OCI-LY1 (cell line): ENCODE data around the gene GNG2.

Experiments
- H2AFZ ChIP-seq: fragments of 200-600 bp; sonication (generic), shearing (Covaris generic); 2 replicates; pipeline ENCODE4 v1.6.0; 2014; ENCODE audit warnings: antibody characterized with exemption, mild to moderate bottlenecking, low read length
- H3F3A ChIP-seq: fragments of 200-600 bp; sonication (generic), shearing (Covaris generic); 2 replicates; pipeline ENCODE4 v1.6.0; 2014; ENCODE audit warnings: mild to moderate bottlenecking, antibody characterized with exemption, low read length, moderate library complexity; ENCODE audit not compliant: insufficient read depth
- H3K27ac ChIP-seq: fragments of 200-600 bp; sonication (generic); 2 replicates; pipeline ENCODE4 v1.5.1; 2014; ENCODE audit warnings: low read length, mixed run types, mild to moderate bottlenecking, low read depth; ENCODE audit not compliant: poor library complexity, severe bottlenecking
- H3K27me3 ChIP-seq: fragments of 200-600 bp; sonication (generic); 2 replicates; pipeline ENCODE4 v1.6.0; 2014; ENCODE audit warnings: antibody characterized with exemption, mild to moderate bottlenecking, low read length, moderate library complexity; ENCODE audit not compliant: insufficient read depth
- H3K36me3 ChIP-seq: fragments of 200-600 bp; sonication (generic); 2 replicates; pipeline ENCODE4 v1.6.1; 2014; ENCODE audit warnings: mild to moderate bottlenecking, antibody characterized with exemption, low read length, moderate library complexity, mixed read lengths; ENCODE audit not compliant: insufficient read depth
- H3K4me1 ChIP-seq: fragments of 200-600 bp; sonication (generic); 2 replicates; pipeline ENCODE4 v1.5.1; 2014; ENCODE audit warnings: mild to moderate bottlenecking, low read length, moderate library complexity; ENCODE audit not compliant: insufficient read depth, severe bottlenecking
- H3K4me2 ChIP-seq: fragments of 200-600 bp; sonication (generic), shearing (Covaris generic); 2 replicates; pipeline ENCODE4 v1.6.1; 2014; ENCODE audit warnings: low read length
- H3K4me3 ChIP-seq: fragments of 200-600 bp; sonication (generic); 2 replicates; pipeline ENCODE4 v1.5.1; 2014; ENCODE audit warnings: low read length, low read depth, mild to moderate bottlenecking, mixed read lengths; ENCODE audit not compliant: poor library complexity, severe bottlenecking
- H3K79me2 ChIP-seq: fragments of 200-600 bp; shearing (Covaris generic); 2 replicates; pipeline ENCODE4 v1.6.1; 2016; ENCODE audit warnings: mixed run types, low read length, mixed read lengths; ENCODE audit not compliant: insufficient read depth
- H3K9ac ChIP-seq: fragments of 200-600 bp; sonication (generic), shearing (Covaris generic); 2 replicates; pipeline ENCODE4 v1.6.1; 2014; ENCODE audit warnings: mild to moderate bottlenecking, low read length, mixed read lengths
- H3K9me2 ChIP-seq: fragments of 200-600 bp; sonication (generic), shearing (Covaris generic); 2 replicates; pipeline ENCODE4 v1.6.1; 2014; ENCODE audit warnings: low read depth, mild to moderate bottlenecking, low read length, mixed read lengths
- H3K9me3 ChIP-seq: fragments of 200-600 bp; shearing (Covaris generic); 2 replicates; pipeline ENCODE4 v1.6.1; 2014; ENCODE audit warnings: low read length, mixed read lengths
- H4K20me1 ChIP-seq: fragments of 200-600 bp; sonication (generic), shearing (Covaris generic); 2 replicates; pipeline ENCODE4 v1.6.0; 2016; ENCODE audit warnings: mild to moderate bottlenecking, low read length; ENCODE audit not compliant: insufficient read depth
- CTCF ChIP-seq: fragments of 200-600 bp; sonication (generic), shearing (Covaris generic); IDR thresholded peaks from 2 replicates; pipeline ENCODE4 v1.5.1; 2017; ENCODE audit warnings: mild to moderate bottlenecking, antibody characterized with exemption, low read length, moderate library complexity, mixed read lengths
- EZH2 ChIP-seq: fragments of 200-600 bp; sonication (generic), shearing (Covaris generic); IDR thresholded peaks from 2 replicates; pipeline ENCODE4 v1.8.0; 2017; ENCODE audit warnings: borderline replicate concordance, mixed run types, mild to moderate bottlenecking, antibody characterized with exemption, low read length, moderate library complexity, mixed read lengths

The GNG2 gene

GRCh38 chr14:51979088-51979709, 118.8 kb downstream of the GNG2 start:
- Histone ChIP-seq H3K79me2 (no peaks in the 10 kb centered on the region), H3K4me3 (no peak overlapping the region), H3K4me1 (no peaks in the 10 kb centered on the region), H2AFZ (no peak overlapping the region), H3K27me3 (no peaks in the 10 kb centered on the region), H3K36me3 (no peaks in the 10 kb centered on the region), H3K9me3 (no peaks in the 10 kb centered on the region), H3F3A (no peaks in the 10 kb centered on the region), H3K9ac (no peak overlapping the region), H3K4me2 (no peak overlapping the region), H3K27ac (no peak overlapping the region), H4K20me1 (no peaks in the 10 kb centered on the region), H3K9me2 (no peaks in the 10 kb centered on the region)
- no peak for TF ChIP-seq EZH2
- peak; percentile 94 for TF ChIP-seq CTCF

- H3K36me3 ChIP-seq: no peaks in the 10 kb centered on the region
- TF ChIP-seq CTCF (no peak), EZH2 (no peak)
- H4K20me1 ChIP-seq: no peaks in the 10 kb centered on the region
- H3K9me2 ChIP-seq: no peaks in the 10 kb centered on the region
- H3K4me1 ChIP-seq: no peaks in the 10 kb centered on the region
- H3K27me3 ChIP-seq: no peaks in the 10 kb centered on the region
- H3K4me3 ChIP-seq: no peak overlapping the region
- no peak overlapping the region for H2AFZ ChIP-seq
- no peak overlapping the region for H3K27ac ChIP-seq
- no peaks in the 10 kb centered on the region for H3F3A ChIP-seq
- H3K79me2 ChIP-seq: no peaks in the 10 kb centered on the region
- no peak overlapping the region for H3K9ac ChIP-seq
- H3K4me2 ChIP-seq: no peak overlapping the region
- no peaks in the 10 kb centered on the region for H3K9me3 ChIP-seq
Measured at GRCh38 chr14:51981218-51981854, 120.9 kb downstream of the GNG2 start.

GRCh38 chr14:51988221-51988620, 127.8 kb downstream of the GNG2 start:
- Histone ChIP-seq H2AFZ (peak overlapping the region; percentile 78; the same call in 1 of the 2 replicates), H3K9me3 (no peaks in the 10 kb centered on the region), H3K4me3 (no peak overlapping the region), H3K79me2 (peaks cover 19% of the 10 kb centered on the region), H4K20me1 (no peaks in the 10 kb centered on the region), H3K36me3 (peaks cover 21% of the 10 kb centered on the region), H3K27me3 (no peaks in the 10 kb centered on the region), H3K9ac (no peak overlapping the region; the same call in 1 of the 2 replicates), H3K4me2 (peak overlapping the region; percentile 90; the same call in 1 of the 2 replicates), H3K9me2 (no peaks in the 10 kb centered on the region), H3K27ac (no peak overlapping the region), H3F3A (no peaks in the 10 kb centered on the region), H3K4me1 (peaks cover 30% of the 10 kb centered on the region)
- TF ChIP-seq EZH2 (no peak), CTCF (no peak)
